Left lung (tissue), 10 donors: Measurements from ENCODE around the gene PPIL3. TPM values are rescaled to one million over a fixed set of nuclear protein-coding genes. Genes with fewer than 3 reads are reported as not detected.

ENCODE experiments used
- ATAC-seq: fragments of 200-7000 bp; cut with Tn5 transposase; one replicate; pipeline ENCODE4 v1.9.1; 2020; ENCODE audit warnings: moderate library complexity
- DNase-seq, 4 donors: peaks; one replicate each; pipeline ENCODE4 v3.0.0-alpha.2; 2013 to 2020
- H3K27ac ChIP-seq, 2 donors: fragments of 200-600 bp; sonication (generic) in 1 of 2; one replicate each; pipeline versions ENCODE4 v1.5.0 to v1.8.0; 2020 to 2021
- H3K27me3 ChIP-seq, 2 donors: fragments of 200-600 bp; sonication (generic) in 1 of 2; one replicate each; pipeline versions ENCODE4 v1.5.0 to v1.8.0; 2020 to 2021
- H3K36me3 ChIP-seq, 2 donors: fragments of 200-600 bp; sonication (generic) in 1 of 2; one replicate each; pipeline versions ENCODE4 v1.5.0 to v1.8.0; 2020 to 2021
- H3K4me1 ChIP-seq, 2 donors: fragments of 200-600 bp; one replicate each; pipeline ENCODE4 v1.8.0; 2021
- H3K4me3 ChIP-seq, 2 donors: fragments of 200-600 bp; sonication (generic) in 1 of 2; one replicate each; pipeline versions ENCODE4 v1.5.0 to v1.8.0; 2020 to 2021; ENCODE audit warnings: mild to moderate bottlenecking in 1 of 2
- H3K9me3 ChIP-seq, 2 donors: fragments of 200-600 bp; sonication (generic) in 1 of 2; one replicate each; pipeline versions ENCODE4 v1.5.0 to v1.8.0; 2020 to 2021
- CTCF ChIP-seq, 2 donors: fragments of 200-600 bp; sonication (generic) in 1 of 2; IDR thresholded peaks; one replicate each; pipeline versions ENCODE4 v1.5.0 to v1.8.0; 2021; ENCODE audit warnings: antibody characterized with exemption in 2 of 2
- intact Hi-C, 2 donors: fragments of 100-400 bp; cut with DNase I; formaldehyde crosslinking; loops; one replicate each; pipeline versions ENCODE4 v1.11.2 to v1.14.2; 2022
- polyA plus RNA-seq, 6 donors: library from polyadenylated mRNA; unstranded; fragments of 120-200 nt; gene quantifications; one replicate each; pipeline ENCODE4 v1.2.1, GENCODE V29; 2013; ENCODE audit not compliant: insufficient read length in 6 of 6
- total RNA-seq, 2 donors: library from RNA; stranded (reverse); fragmentation: NEBNext Ultra II Directional; extraction: Animal tissue kit (Norgen Biotek cat#: 25700); gene quantifications; one replicate each; pipeline ENCODE4 v1.2.1, GENCODE V29; 2021
- donor health status: DM: no; HTN: yes; CAD: no.
- donor health status: DM: no; HTN: no; CAD: no.

The PPIL3 gene
- total and polyA plus RNA-seq, 8 donors: 26.0 to 100 (median 83.6) TPM

GRCh38 chr2:200922439-200922838, 33.6 kb upstream of the PPIL3 start:
- intact Hi-C loops: no loop called here
- no peaks in the 10 kb centered on the region for H3K9me3 ChIP-seq
- H3K4me3 ChIP-seq: no peak overlapping the region
- DNase-seq (no peak), ATAC-seq (no peak)
- H3K4me1 ChIP-seq: no peaks in the 10 kb centered on the region
- peaks cover 0 to 100% of the 10 kb centered on the region in 2 donors for H3K36me3 ChIP-seq
- H3K27me3 ChIP-seq: no peaks in the 10 kb centered on the region
- no peak for TF ChIP-seq CTCF (IDR thresholded peaks at IDR 0.05)
- no peak overlapping the region for H3K27ac ChIP-seq

GRCh38 chr2:200913654-200914053, 24.8 kb upstream of the PPIL3 start:
- Histone ChIP-seq H3K27ac (no peak overlapping the region), H3K36me3 (peaks cover 0 to 94% of the 10 kb centered on the region in 2 donors)
- intact Hi-C loops: no loop called here

GRCh38 chr2:200909958-200910357, 21.1 kb upstream of the PPIL3 start:
- intact Hi-C loops: loop anchor here in 1 of 2 donors (5.0 to 10.0 kb wide), 2 partner anchors 165 to 267 kb away; partner anchors contain the start of genes HYCC2 and NDUFB3
- no peak for ATAC-seq

More at GRCh38 chr2:200913654-200914053, 24.8 kb upstream of the PPIL3 start:
- ATAC-seq (no peak), DNase-seq (no peak)
- H3K9me3 ChIP-seq: no peaks in the 10 kb centered on the region
- no peak overlapping the region for H3K4me3 ChIP-seq
- TF ChIP-seq CTCF (IDR thresholded peaks at IDR 0.05): no peak
- H3K27me3 ChIP-seq: no peaks in the 10 kb centered on the region
- no peaks in the 10 kb centered on the region for H3K4me1 ChIP-seq

DNA sequence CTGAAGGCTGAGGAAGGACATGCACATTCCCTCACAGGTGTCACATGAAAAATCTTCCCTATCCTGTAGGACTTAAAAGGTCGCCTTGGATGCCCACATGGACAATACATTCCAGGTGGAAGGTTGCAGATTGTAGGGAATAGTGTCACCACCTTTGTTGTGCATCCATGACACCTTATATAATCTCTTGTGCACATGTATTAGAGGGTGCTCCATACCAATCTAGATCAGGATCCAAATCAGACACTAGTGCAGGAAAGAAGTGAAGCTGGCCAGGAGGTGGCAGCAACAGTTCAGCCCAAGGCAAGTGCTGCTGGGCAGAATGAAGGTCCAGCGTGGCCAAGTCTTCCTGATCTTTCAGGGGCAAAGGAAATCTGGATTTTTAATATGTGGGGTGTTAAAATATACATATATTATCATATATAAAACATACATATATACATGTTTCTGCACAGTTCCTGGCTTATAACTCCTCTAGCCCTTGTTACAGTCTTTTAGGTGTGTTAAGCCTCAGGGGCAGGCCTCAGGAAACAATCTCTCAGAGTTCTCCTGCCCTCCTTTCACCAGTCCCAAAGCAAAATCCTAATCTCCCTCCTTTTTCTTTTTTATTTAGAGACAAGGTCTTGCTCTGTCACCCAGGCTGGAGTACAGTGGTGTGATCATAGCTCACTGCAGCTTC, 16.9 kb upstream of the PPIL3 start:
- no peaks in the 10 kb centered on the region for H3K9me3 ChIP-seq
- ATAC-seq (peak; percentile 93), DNase-seq (peak in 3 of 4 donors; percentile 25 to 71 (median 70))
- TF ChIP-seq CTCF (IDR thresholded peaks at IDR 0.05): peak; percentile 40 to 58
- H3K4me3 ChIP-seq: no peak overlapping the region
- peaks cover 0 to 42% of the 10 kb centered on the region in 2 donors for H3K36me3 ChIP-seq
- H3K27me3 ChIP-seq: no peaks in the 10 kb centered on the region
- no peaks in the 10 kb centered on the region for H3K4me1 ChIP-seq
- no peak overlapping the region for H3K27ac ChIP-seq
- intact Hi-C loops: loop anchor here in 1 of 2 donors (5.0 to 10.0 kb wide), 2 partner anchors 169 to 272 kb away; partner anchors contain the start of genes HYCC2 and NDUFB3

More at GRCh38 chr2:200909958-200910357, 21.1 kb upstream of the PPIL3 start:
- Histone ChIP-seq H3K36me3 (peaks cover 0 to 67% of the 10 kb centered on the region in 2 donors), H3K27me3 (no peaks in the 10 kb centered on the region), H3K4me1 (no peaks in the 10 kb centered on the region), H3K27ac (no peak overlapping the region), H3K4me3 (no peak overlapping the region), H3K9me3 (no peaks in the 10 kb centered on the region)
- no peak for DNase-seq
- TF ChIP-seq CTCF (IDR thresholded peaks at IDR 0.05): no peak

- intact Hi-C loops: loop anchor here in 1 of 2 donors (10.0 kb wide), 1 partner anchor 173 kb away; the partner anchor contains the start of genes HYCC2 and NDUFB3
- Histone ChIP-seq H3K4me1 (no peaks in the 10 kb centered on the region), H3K36me3 (peaks cover 0 to 56% of the 10 kb centered on the region in 2 donors), H3K9me3 (no peaks in the 10 kb centered on the region), H3K4me3 (no peak overlapping the region), H3K27ac (no peak overlapping the region), H3K27me3 (no peaks in the 10 kb centered on the region)
- peak in 3 of 4 donors; percentile 24 to 72 (median 46) for DNase-seq
- TF ChIP-seq CTCF (IDR thresholded peaks at IDR 0.05): peak; percentile 60 to 78
- peak; percentile 95 for ATAC-seq
These were observed 12.7 kb upstream of the PPIL3 start for GRCh38 chr2:200901459-200902072.
